Measurements from ENCODE around the gene TRIM27. TPM values are rescaled to one million over a fixed set of nuclear protein-coding genes. Genes with fewer than 3 reads are reported as not detected.

TRIM27 gene
- total RNA-seq, 1 donor from 2014 or later: 80.5 TPM

DNA sequence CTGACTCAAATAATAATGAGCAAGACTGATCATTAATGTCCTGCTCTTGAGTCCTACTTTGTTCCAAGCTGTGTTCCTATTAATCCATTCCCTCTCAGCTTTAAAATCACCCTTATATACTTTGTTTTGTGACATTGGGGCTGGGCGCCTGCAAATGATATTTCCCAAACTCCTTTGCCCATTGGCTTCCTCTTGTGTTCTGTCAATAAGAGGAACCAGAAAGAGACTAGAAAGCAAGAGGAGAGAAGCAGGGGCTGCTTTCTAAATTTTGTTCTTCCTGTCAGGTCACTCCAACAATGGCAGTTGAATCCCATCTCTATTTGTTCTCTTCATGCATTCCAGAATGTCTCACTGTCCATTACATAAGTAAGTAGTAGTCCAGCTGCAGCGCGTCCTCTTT, 21.6 kb upstream of the TRIM27 start:
- no peak for TF ChIP-seq CTCF (conservative IDR thresholded peaks at IDR 0.05; ENCODE audit: low read depth, low read length)
- no peak for DNase-seq (ENCODE audit: low read depth)
- H3K4me3 ChIP-seq (ENCODE audit: low read depth, low read length): no peak overlapping the region

DNA sequence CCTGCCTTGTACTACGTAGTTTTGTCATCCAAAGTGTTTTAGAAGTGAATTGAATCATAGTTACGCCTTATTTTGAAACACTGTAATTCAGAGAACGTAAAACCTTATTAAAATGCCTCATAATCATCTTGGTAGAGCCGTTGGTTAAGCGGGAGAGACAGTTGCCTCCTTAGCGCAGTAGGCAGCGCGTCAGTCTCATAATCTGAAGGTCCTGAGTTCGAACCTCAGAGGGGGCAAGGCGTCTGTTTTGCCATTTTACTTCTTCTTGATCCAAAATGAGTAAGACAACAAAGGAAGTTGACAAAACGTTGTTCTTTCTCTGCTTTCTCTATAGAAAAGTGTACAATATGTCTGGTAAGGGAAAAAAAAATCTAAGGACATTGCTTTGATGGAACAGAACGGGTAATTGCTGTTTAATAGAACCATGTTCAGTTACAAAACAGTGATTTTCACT, 20.7 kb upstream of the TRIM27 start:
- no peak for TF ChIP-seq CTCF (conservative IDR thresholded peaks at IDR 0.05; ENCODE audit: low read depth, low read length)
- DNase-seq (ENCODE audit: low read depth): no peak
- peak overlapping the region; percentile 82 for H3K4me3 ChIP-seq (ENCODE audit: low read depth, low read length)

DNA sequence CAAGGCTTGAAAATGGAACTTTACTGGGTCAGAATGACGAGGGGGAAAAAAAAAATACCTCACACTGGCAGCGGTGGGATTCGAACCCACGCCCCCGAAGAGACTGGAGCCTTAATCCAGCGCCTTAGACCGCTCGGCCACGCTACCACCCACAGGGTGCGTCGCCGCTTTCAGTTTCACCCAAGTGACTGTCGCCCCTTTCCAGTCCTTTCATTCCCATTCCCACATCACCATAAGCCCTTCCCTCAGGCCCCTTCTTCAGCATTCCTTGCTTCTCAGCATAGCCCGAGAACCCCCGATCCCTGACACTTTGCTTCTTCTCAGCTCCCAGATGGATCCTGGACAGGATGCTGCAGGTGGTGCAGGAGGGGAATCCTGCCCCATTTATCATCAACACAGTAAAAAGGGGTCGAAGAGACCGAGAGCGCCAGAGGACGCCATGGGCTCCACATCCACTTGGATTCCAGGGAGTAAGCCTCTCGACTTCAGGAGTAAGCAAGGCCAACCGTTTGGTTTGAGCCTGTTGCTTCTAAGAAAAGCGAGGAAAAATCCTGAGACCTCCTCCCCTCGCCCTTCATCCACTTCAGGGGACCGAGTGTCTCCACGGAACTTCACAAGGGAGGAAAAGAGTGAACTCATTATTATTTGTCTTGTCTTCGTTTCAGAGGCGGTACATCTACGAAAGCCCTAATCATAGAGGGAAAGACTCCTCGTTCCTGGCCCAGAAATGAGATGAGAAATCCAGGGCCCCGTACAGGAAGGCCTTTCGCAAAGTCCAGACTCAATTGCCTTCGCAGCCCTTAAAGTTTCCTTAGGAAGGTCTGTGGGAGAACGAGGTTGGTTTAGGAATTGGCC, 20.0 kb upstream of the TRIM27 start:
- TF ChIP-seq CTCF (conservative IDR thresholded peaks at IDR 0.05; ENCODE audit: low read depth, low read length): no peak
- peak overlapping the region; percentile 82 for H3K4me3 ChIP-seq (ENCODE audit: low read depth, low read length)
- no peak for DNase-seq (ENCODE audit: low read depth)

DNA sequence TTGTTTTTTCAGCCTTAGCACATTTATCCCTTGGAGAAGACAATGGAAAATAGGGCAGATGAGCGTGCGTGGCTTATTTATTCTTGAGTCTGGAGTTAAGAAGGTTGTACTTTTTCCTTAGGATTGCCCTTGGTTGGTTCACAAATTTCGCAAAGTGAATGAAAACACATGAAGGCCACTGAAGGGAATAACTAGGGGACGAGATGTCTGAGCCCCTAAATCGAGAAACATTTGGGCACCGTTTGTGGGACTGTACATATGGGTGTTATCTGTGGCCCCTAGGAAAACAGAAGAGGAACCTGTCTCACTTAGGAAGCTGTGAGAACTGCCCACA, 19.4 kb upstream of the TRIM27 start:
- no peak for TF ChIP-seq CTCF (conservative IDR thresholded peaks at IDR 0.05; ENCODE audit: low read depth, low read length)
- H3K4me3 ChIP-seq (ENCODE audit: low read depth, low read length): peak overlapping the region; percentile 82
- DNase-seq (ENCODE audit: low read depth): no peak

DNA sequence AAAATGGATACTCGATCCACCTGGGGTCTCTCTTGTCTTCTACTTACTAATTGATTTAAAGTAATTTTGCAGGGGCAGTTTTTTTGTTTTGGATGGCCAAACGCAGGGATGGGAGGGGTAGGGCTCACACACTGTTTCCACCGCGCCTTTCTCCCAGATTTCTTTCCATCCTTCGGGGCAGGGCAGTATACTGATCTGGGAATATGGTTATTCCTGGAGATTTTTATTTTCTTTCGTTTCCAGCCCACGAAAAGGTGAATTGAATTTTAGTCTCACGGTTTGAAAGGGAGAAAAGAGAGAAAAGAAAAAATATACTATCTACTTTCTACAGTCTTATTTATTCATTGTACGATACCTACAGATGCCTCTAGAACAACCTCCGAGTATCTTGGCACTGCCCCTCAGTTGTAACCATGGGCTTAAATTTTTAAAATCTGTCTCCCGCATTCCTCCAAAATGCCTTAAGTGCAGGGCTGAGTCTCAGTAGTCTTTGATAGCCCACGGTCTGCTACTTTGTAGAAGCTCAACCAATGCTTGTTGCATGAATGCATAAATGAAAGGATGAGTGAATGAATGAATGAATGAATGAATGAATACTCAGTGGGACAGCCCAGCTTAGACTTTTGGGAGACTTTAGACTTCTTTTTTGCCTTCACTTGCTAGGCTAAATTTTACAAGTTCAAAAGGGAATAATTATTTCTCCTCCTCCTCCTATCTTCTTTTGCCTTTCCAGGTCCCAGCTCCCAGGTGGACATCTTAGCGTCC, 18.1 kb upstream of the TRIM27 start:
- peak overlapping the region; percentile 67 for H3K4me3 ChIP-seq (ENCODE audit: low read depth, low read length)
- TF ChIP-seq CTCF (conservative IDR thresholded peaks at IDR 0.05; ENCODE audit: low read depth, low read length): no peak
- DNase-seq (ENCODE audit: low read depth): no peak

GRCh38 chr6:28940858-28941683, 17.3 kb upstream of the TRIM27 start:
- no peak for DNase-seq (ENCODE audit: low read depth)
- no peak for TF ChIP-seq CTCF (conservative IDR thresholded peaks at IDR 0.05; ENCODE audit: low read depth, low read length)
- H3K4me3 ChIP-seq (ENCODE audit: low read depth, low read length): peak overlapping the region; percentile 67

Measured in epithelial cell of proximal tubule (primary cell).